D721Med (cell line): Measurements from ENCODE around the gene GAL3ST3.

Experiments used
- DNase-seq: peaks from one replicate; pipeline ENCODE4 v3.0.0; 2011; ENCODE audit warnings: low spot score; ENCODE audit not compliant: insufficient read length
- FAIRE-seq: peaks from 2 replicates; lab custom pipeline; 2011; peaks lifted over from hg19 to GRCh38; lab: Jason Lieb, UNC
- CTCF ChIP-seq: IDR thresholded peaks from 2 replicates; pipeline ENCODE4 v1.5.1; 2012; ENCODE audit warnings: mild to moderate bottlenecking, control low read depth; ENCODE audit not compliant: insufficient read depth; ENCODE audit errors: missing control alignments

Gene GAL3ST3

GRCh38 chr11:66016793-66017177 lies 32.2 kb downstream of the GAL3ST3 start:
- FAIRE-seq (no peak), DNase-seq (no peak)
- no peak for TF ChIP-seq CTCF

GRCh38 chr11:66015936-66016792 lies 32.8 kb downstream of the GAL3ST3 start:
- no peak for TF ChIP-seq CTCF
- DNase-seq (no peak), FAIRE-seq (no peak)

GRCh38 chr11:66015454-66015881 lies 33.5 kb downstream of the GAL3ST3 start:
- no peak for TF ChIP-seq CTCF
- FAIRE-seq (no peak), DNase-seq (no peak)

- TF ChIP-seq CTCF, result no peak
- DNase-seq, result no peak
These were observed 34.0 kb downstream of the GAL3ST3 start for GRCh38 chr11:66014804-66015453.

GRCh38 chr11:66013762-66014100 lies 35.2 kb downstream of the GAL3ST3 start:
- DNase-seq (no peak), FAIRE-seq (no peak)
- no peak for TF ChIP-seq CTCF

More at GRCh38 chr11:66014804-66015453, 34.0 kb downstream of the GAL3ST3 start:
- no peak for FAIRE-seq

- FAIRE-seq, result no peak
- no peak for TF ChIP-seq CTCF
- DNase-seq, result no peak
These were observed 35.8 kb downstream of the GAL3ST3 start for GRCh38 chr11:66012946-66013761.
